Ectodermal cell (in vitro differentiated cells): Measurements from ENCODE around the gene DDX42.
A peak's percentile ranks its signal among the peaks of the same experiment; 100 is the strongest.

ENCODE experiments used
- H3K27ac ChIP-seq: 2 replicates; pipeline ENCODE4 v1.7.0; 2013; ENCODE audit warnings: mild to moderate bottlenecking, low read depth, low read length; ENCODE audit not compliant: insufficient read depth, poor library complexity, severe bottlenecking
- H3K27me3 ChIP-seq: 2 replicates; pipeline ENCODE4 v1.7.0; 2013; ENCODE audit warnings: mild to moderate bottlenecking, low read length; ENCODE audit not compliant: insufficient read depth, control insufficient read depth, poor library complexity, severe bottlenecking
- H3K36me3 ChIP-seq: one replicate; pipeline ENCODE4 v1.7.0; 2013; ENCODE audit warnings: low read length; ENCODE audit not compliant: control insufficient read depth, insufficient read depth
- H3K4me1 ChIP-seq: one replicate; pipeline ENCODE4 v1.7.0; 2013; ENCODE audit warnings: low read length; ENCODE audit not compliant: control insufficient read depth, insufficient read depth
- H3K4me3 ChIP-seq: 2 replicates; pipeline ENCODE4 v1.7.0; 2013; ENCODE audit warnings: low read depth, low read length, control low read depth; ENCODE audit not compliant: insufficient read depth
- H3K9me3 ChIP-seq: 2 replicates; pipeline ENCODE4 v1.7.0; 2013; ENCODE audit warnings: mild to moderate bottlenecking, low read length, moderate library complexity; ENCODE audit not compliant: control insufficient read depth
- WGBS, 2 experiments: methylation state at CpG; one replicate each; pipeline ENCODE4 v1.1.7; 2013; ENCODE audit warnings: missing lambda C conversion rate in 2 of 2; 5-methylcytosine and 5-hydroxymethylcytosine counted together

The DDX42 gene

DNA sequence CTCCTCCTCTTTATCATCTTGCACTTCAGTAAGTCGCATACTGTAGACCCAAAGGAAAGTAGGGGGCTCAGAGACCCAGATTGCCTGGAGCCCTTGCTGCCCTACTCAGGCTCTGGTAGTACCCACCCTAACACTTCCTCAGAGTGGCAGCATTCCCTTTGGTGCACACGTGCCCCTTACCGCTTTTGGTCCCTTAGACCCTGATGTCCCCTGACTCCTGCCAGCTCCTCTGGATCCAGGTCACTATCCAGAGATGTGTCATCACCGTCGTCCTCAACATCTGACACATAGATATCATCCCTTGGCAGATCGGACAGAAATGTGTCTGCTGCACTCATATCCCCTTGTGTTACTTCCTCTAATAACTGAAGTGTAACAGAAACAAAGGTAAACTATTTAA lies 47.8 kb downstream of the DDX42 start:
- peaks cover 79% of the 10 kb centered on the region for H3K36me3 ChIP-seq
- H3K27ac ChIP-seq: no peak overlapping the region
- H3K9me3 ChIP-seq: no peaks in the 10 kb centered on the region
- WGBS, 2 experiments: 94% methylated on average over 6 of the region's 6 CpGs
- H3K4me1 ChIP-seq: peaks cover 6% of the 10 kb centered on the region
- H3K27me3 ChIP-seq: no peaks in the 10 kb centered on the region
- no peak overlapping the region for H3K4me3 ChIP-seq

DNA sequence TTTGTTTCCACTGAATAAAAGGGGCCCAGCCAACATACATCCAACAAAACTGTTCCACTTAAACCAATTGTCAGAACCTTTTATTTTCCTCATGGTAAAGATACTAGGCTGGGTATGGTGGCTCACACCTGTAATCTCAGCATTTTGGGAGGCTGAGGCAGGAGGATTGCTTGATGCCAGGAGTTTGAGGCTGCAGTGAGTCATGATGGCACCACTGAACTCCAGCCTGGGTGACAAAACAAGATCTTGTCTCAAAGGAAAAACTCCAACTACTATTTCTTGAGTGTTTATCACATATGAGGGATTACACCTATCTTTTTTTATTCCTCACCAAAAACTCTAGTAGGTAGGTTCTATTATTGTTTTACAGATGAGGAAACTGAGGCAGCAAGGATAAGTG lies 48.6 kb downstream of the DDX42 start:
- H3K27ac ChIP-seq: no peak overlapping the region
- H3K4me3 ChIP-seq: no peak overlapping the region
- peaks cover 72% of the 10 kb centered on the region for H3K36me3 ChIP-seq
- H3K4me1 ChIP-seq: peaks cover 6% of the 10 kb centered on the region
- H3K27me3 ChIP-seq: no peaks in the 10 kb centered on the region
- no peaks in the 10 kb centered on the region for H3K9me3 ChIP-seq

DNA sequence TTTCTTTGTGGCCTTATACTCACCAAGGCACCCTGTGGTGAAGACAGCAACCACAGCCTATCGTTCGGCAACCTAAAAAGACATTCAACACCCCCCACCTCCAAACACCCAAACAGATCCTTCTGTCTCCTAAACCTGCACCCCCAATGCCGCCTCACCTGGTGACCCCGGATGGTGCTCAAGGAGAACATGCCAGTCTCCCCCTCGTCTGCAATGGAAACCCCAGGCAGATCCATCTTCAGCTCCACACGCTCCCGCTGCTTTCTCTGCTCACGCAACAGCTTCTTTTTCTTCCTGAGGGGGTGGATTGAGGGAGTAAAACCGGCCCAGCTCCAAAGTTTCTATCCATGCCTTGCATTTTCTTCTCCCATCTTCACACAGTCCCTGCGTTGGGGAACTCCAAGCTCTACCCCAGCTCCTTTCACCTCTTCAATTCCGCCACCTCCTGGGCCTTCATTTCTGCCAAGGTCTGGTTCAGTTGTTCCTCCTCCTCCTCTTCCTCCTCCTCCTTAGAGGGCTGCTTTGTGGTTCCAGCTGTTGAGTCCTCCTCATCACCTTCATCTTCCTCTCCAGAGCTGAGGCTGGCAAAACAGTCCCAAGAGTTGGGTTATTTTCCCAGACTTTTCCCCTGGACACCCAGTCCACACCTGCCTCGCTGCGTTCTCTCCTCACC lies 49.8 kb downstream of the DDX42 start:
- Histone ChIP-seq H3K4me3 (no peak overlapping the region), H3K9me3 (no peaks in the 10 kb centered on the region), H3K27ac (no peak overlapping the region), H3K36me3 (peaks cover 59% of the 10 kb centered on the region), H3K27me3 (no peaks in the 10 kb centered on the region), H3K4me1 (peaks cover 13% of the 10 kb centered on the region)
- WGBS, 2 experiments: 93 to 97% methylated on average over 13 of the region's 13 CpGs

GRCh38 chr17:63824362-63824761 lies 50.4 kb downstream of the DDX42 start:
- H3K27me3 ChIP-seq: no peaks in the 10 kb centered on the region
- H3K4me3 ChIP-seq: no peak overlapping the region
- peaks cover 55% of the 10 kb centered on the region for H3K36me3 ChIP-seq
- no peaks in the 10 kb centered on the region for H3K9me3 ChIP-seq
- peaks cover 13% of the 10 kb centered on the region for H3K4me1 ChIP-seq
- WGBS, 2 experiments: 93 to 96% methylated on average over 9 of the region's 9 CpGs
- H3K27ac ChIP-seq: no peak overlapping the region

DNA sequence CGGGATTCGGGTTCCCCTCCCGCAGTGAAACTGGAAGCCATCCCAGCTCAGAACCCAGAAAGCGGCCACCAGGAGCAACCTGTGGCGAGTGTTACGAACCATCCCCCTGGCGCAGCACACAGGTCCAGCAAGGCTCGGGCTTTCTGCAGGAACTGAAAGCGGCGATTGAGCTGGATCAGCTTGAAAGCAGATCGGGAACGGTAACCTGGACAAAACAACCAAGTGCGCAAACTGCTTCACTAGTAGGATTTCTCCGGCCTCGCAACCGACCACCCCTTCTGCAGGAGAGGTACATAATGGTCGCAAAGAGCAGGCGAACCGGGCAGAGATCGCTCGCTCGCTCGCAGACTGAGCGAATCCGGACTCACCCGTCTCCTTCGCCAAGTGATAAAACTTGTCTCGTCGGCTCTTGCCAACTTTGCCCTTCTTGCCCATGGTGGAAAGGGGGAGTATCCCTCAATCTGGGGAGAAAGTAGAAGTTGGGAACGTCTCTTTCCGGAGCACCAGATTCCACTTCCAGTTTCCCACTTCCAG lies 52.6 kb downstream of the DDX42 start:
- peaks cover 56% of the 10 kb centered on the region for H3K36me3 ChIP-seq
- H3K27me3 ChIP-seq: no peaks in the 10 kb centered on the region
- peaks cover 13% of the 10 kb centered on the region for H3K4me1 ChIP-seq
- WGBS, 2 experiments: 2% methylated on average over 31 of the region's 31 CpGs
- peak overlapping the region; percentile 82 for H3K4me3 ChIP-seq
- H3K9me3 ChIP-seq: no peaks in the 10 kb centered on the region
- peak overlapping the region; percentile 85 for H3K27ac ChIP-seq

DNA sequence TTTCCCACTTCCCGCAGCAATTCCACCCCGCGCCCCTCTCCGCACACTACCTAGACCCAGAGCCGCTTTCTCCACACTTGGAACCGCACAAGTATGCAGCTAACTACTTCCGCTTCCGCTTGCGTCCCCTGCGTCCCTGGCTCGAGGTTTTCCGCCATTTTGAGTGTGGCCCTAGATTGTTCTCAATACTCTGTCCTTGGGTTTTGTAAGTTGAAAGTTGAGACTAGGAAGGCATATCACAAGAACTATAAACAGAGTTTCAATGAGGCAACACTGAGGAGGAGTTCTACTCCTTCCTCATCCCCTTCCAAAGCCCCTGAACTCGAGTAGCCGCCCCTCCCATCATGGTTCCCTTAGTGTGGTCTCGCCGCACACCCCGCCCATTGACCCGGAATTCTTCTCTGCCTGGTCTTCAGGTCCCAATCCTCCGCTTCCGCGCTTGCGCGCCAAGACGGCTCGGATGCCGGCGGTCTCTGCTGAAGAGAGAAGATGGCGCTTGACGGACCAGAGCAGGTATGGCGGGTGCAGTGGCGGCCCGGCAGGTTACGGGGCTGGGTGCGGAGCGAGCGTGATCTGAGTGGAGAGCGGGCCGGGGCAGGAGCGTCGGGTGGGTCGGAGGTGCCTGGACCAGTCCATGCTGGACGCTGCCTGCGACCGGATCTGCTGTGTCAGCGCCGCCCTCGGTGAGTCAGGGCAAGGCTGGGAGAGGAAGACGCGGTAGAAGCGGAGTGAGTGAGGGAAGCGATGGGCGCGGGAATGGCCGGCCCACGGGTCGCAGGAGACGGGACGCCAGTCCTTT lies 53.2 kb downstream of the DDX42 start, which contains the start of the genes FTSJ3 and PSMC5:
Gene FTSJ3, minus strand, starts transcription at position 662 of the 799 bp plus-strand sequence. CDS start 761 bp downstream, outside the sequence.
Gene PSMC5, plus strand, starts transcription at position 430 of the 799 bp plus-strand sequence. Its CDS starts 60 bp downstream, at position 490.
- Histone ChIP-seq H3K4me3 (peak within 1 kb of the TSS; percentile 82), H3K4me1 (peaks cover 13% of the 10 kb centered on the region), H3K9me3 (no peaks in the 10 kb centered on the region), H3K36me3 (peaks cover 62% of the 10 kb centered on the region), H3K27me3 (no peaks in the 10 kb centered on the region), H3K27ac (peak within 1 kb of the TSS; percentile 85)
- 0% methylated on average over 58 of the region's 58 CpGs for WGBS, 2 experiments

- peaks cover 13% of the 10 kb centered on the region for H3K4me1 ChIP-seq
- peak overlapping the region; percentile 82 for H3K4me3 ChIP-seq
- H3K9me3 ChIP-seq: no peaks in the 10 kb centered on the region
- WGBS, 2 experiments: 3 to 4% methylated on average over 19 of the region's 19 CpGs
- H3K36me3 ChIP-seq: peaks cover 64% of the 10 kb centered on the region
- H3K27me3 ChIP-seq: no peaks in the 10 kb centered on the region
- H3K27ac ChIP-seq: no peak overlapping the region
These were observed 53.8 kb downstream of the DDX42 start for GRCh38 chr17:63827801-63828221.

GRCh38 chr17:63828936-63829335 lies 55.0 kb downstream of the DDX42 start:
- H3K4me1 ChIP-seq: peaks cover 13% of the 10 kb centered on the region
- no peaks in the 10 kb centered on the region for H3K27me3 ChIP-seq
- peaks cover 65% of the 10 kb centered on the region for H3K36me3 ChIP-seq
- H3K4me3 ChIP-seq: no peak overlapping the region
- no peaks in the 10 kb centered on the region for H3K9me3 ChIP-seq
- WGBS, 2 experiments: 91 to 97% methylated on average over 3 of the region's 3 CpGs
- H3K27ac ChIP-seq: no peak overlapping the region

DNA sequence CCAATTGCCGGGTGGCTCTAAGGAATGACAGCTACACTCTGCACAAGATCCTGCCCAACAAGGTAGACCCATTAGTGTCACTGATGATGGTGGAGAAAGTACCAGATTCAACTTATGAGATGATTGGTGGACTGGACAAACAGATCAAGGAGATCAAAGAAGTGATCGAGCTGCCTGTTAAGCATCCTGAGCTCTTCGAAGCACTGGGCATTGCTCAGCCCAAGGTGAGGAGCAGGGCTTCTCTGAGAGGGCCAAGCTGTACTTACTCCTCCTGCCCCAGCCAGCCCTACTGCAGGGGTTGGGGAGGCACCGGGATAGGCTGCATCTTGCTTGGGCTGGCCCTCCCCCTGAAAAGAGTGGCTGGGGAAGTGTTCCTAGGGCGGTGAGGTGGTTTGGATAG lies 56.3 kb downstream of the DDX42 start:
- peaks cover 13% of the 10 kb centered on the region for H3K4me1 ChIP-seq
- H3K36me3 ChIP-seq: peaks cover 58% of the 10 kb centered on the region
- WGBS, 2 experiments: 92 to 94% methylated on average over 5 of the region's 5 CpGs
- H3K27ac ChIP-seq: no peak overlapping the region
- H3K27me3 ChIP-seq: no peaks in the 10 kb centered on the region
- H3K9me3 ChIP-seq: no peaks in the 10 kb centered on the region
- H3K4me3 ChIP-seq: no peak overlapping the region

- WGBS, 2 experiments: 95 to 97% methylated on average over 15 of the region's 15 CpGs
- Histone ChIP-seq H3K27ac (no peak overlapping the region), H3K9me3 (no peaks in the 10 kb centered on the region), H3K36me3 (peaks cover 56% of the 10 kb centered on the region), H3K4me1 (peaks cover 10% of the 10 kb centered on the region), H3K27me3 (no peaks in the 10 kb centered on the region), H3K4me3 (no peak overlapping the region)
These were observed 57.0 kb downstream of the DDX42 start for GRCh38 chr17:63830904-63831491.
